Hematopoietic multipotent progenitor cell (in vitro differentiated cells): Measurements from ENCODE around the gene TXNRD1. TPM values are rescaled to one million over a fixed set of nuclear protein-coding genes. Genes with fewer than 3 reads are reported as not detected.
"Not testable (repeated sequence)": the region's sequence is repeated elsewhere in the genome, so short reads cannot be mapped to it uniquely, and the experiment has no call there.

Experiments used
- DNase-seq, 3 donors: peaks; one replicate each; pipeline ENCODE4 v3.0.0-alpha.2; 2011 to 2015; ENCODE audit warnings: low read depth in 2 of 3, low spot score in 2 of 3
- total RNA-seq: library from RNA; depleted of rRNA; stranded (reverse); fragments of >200 nt; gene quantifications from one replicate; pipeline ENCODE4 v1.2.3, GENCODE V29; 2012

Gene TXNRD1
- total RNA-seq, 1 donor, result 82.1 TPM

DNA sequence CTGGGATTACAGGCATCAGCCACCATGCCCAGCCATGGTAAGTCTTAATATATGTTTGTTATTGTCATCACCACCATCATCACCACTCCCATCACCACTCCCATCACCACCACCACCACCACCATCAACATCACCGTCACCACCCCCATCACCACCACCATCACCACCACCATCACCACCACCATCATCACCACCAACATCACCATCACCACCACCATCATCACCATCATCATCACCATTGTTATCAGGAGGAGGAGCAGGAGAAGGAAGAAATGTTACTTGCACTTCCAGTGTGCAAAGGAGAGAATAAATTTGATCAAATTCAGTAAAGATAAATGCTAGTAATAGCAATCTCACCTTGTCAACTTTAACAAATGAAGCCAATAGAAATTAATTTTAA lies 169.9 kb downstream of the TXNRD1 start:
- DNase-seq, result no peak

DNA sequence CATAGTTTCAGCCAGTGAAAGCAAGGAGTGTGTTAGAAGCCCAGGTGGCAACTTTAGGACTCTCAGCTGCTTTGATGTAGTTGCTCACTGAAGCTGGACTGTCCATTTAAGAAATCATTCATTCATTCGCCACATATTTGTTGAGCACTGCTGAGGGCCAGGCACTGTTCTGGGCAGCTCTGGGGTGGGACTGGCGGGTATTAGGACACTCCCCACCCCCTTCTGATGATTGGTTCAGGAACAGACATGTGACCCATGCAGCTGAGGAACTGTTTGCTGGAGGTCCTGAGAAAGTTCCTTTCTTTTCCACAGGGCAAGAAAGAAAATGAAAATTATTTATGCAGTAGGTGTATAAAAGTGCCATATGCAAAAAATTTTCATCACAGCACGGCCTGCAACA lies 170.9 kb downstream of the TXNRD1 start:
- no peak for DNase-seq

- DNase-seq, result no peak
Observed at GRCh38 chr12:104387190-104387589, 171.6 kb downstream of the TXNRD1 start.

GRCh38 chr12:104394086-104394485 lies 178.5 kb downstream of the TXNRD1 start:
- not testable (repeated sequence) for DNase-seq

Other genes starting within 250 kb of the TXNRD1 start
- gene TDG, start 249.9 kb upstream of the TXNRD1 start, total RNA-seq, result 11.6 TPM
- gene GLT8D2, start 165.6 kb upstream of the TXNRD1 start, total RNA-seq, result not detected
- gene HCFC2, start 151.2 kb upstream of the TXNRD1 start, total RNA-seq, result 5.9 TPM
- 11.8 TPM for gene NFYB, start 77.6 kb upstream of the TXNRD1 start, total RNA-seq
- 7.5 TPM for gene EID3, start 88.0 kb downstream of the TXNRD1 start, total RNA-seq
- 264 TPM for gene CHST11, start 241.2 kb downstream of the TXNRD1 start, total RNA-seq